A172 (cell line): Measurements from ENCODE around the gene MBOAT2. TPM values are rescaled to one million over a fixed set of nuclear protein-coding genes. Genes with fewer than 3 reads are reported as not detected.
"Not testable (repeated sequence)": the region's sequence is repeated elsewhere in the genome, so short reads cannot be mapped to it uniquely, and the experiment has no call there.

Experiments used
- DNase-seq: peaks from one replicate; pipeline ENCODE4 v3.0.0-alpha.2; 2015; ENCODE audit warnings: low spot score
- total RNA-seq: library from RNA; depleted of rRNA; stranded (reverse); fragments of >200 nt; shearing (Covaris generic); gene quantifications from 2 replicates; pipeline ENCODE4 v1.2.3, GENCODE V29; 2014

MBOAT2 gene
- total RNA-seq, 1 experiment from 2014 or later: 44.0 TPM

GRCh38 chr2:8896671-8897070 is 106.8 kb downstream of the MBOAT2 start:
- not testable (repeated sequence) for DNase-seq

GRCh38 chr2:8895087-8895912 is 108.2 kb downstream of the MBOAT2 start:
- not testable (repeated sequence) for DNase-seq

DNA sequence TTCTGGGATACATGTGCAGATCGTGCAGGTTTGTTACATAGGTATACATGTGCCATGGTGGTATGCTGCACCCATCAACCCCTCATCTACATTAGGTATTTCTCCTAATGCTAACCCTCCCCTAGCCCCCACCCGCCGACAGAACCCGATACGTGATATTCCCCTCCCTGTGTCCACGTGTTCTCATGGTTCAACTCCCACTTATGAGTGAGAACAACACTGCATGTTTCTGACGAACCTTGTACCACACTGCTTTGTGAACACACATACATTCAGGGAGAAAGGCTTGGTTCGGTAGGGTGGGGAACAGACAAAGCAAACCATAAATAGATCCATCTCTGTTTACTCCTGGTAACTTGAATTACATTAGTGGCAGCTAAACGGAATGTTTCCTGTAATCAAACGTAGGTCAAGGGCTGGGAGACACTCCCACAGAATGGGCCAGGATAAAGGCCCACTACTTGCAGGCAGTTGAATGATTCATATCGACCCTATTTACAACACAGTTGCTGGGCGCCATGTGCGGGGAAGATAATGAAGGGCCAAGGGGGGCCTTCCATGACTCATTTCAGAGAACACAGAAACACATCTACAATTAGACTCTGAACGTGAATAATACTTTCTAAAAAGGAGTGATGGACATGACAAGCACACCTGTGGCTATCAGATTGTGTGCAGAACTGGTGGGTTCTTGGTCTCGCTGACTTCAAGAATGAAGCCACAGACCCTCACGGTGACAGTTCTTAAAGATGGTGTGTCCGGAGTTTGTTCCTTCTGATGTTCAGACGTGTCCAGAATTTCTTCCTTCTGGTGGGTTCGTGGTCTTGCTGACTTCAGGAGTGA is 109.3 kb downstream of the MBOAT2 start:
- DNase-seq: no peak

- no peak for DNase-seq
These were observed 110.0 kb downstream of the MBOAT2 start for GRCh38 chr2:8893474-8893873.

- no peak for DNase-seq
These were observed 111.4 kb downstream of the MBOAT2 start for GRCh38 chr2:8892111-8892510.

GRCh38 chr2:8889978-8890377 is 113.5 kb downstream of the MBOAT2 start:
- no peak for DNase-seq

DNA sequence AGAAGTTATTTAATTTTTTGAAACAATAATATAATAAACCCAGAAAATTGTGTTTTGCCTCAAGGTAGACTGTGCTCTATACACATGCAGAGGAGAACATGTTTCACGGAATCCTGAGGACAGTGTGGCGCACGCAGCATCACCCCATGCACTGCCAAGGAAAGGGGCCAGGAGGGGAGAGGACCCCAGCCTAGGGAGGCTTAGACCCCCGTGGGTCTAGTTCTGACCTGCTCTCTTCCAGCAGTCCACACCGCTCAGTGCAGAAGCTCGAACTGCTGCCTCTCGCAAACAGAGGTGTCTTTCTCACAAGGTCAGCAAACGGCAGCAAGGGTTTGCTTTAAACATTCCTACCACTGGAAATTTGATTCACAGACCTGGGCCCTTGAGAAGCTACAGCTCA is 114.5 kb downstream of the MBOAT2 start:
- no peak for DNase-seq

- no peak for DNase-seq
These were observed 116.6 kb downstream of the MBOAT2 start for GRCh38 chr2:8886876-8887275.

- DNase-seq: no peak
These were observed 117.3 kb downstream of the MBOAT2 start for GRCh38 chr2:8886202-8886518.

DNA sequence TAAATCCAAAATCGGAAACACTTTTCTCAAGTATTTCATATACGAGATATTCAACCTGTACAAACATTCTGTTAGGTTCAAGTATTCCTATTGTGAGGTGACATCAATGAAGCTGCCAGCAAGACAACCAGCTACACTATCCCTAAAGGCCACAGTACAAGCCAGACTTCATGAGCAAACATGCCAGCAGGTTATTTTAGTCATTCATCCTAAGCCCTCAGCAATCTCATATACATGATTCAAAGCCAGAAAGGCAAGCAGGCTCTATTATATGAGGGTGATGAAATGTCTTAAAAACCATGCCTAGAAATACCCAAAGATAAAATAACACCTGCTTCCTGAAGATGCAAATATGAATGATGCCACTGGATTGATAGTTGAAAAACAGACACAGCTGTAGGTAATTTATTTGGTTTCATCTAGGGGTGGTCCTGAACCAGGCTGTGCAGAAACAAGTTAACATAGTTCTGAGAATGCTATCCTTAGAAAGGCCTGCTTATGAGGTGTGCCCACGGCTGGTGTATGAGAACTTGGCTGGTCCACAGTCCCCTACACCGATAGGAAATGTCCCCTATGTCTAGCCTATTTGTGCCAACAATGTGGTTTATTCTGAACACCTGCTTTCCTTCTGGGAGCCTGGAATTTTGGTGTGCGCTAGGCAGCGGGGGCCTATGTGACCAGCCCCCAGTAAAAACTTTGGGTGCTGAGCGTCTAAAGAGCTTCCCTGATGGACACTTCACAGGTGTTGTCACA is 117.9 kb downstream of the MBOAT2 start:
- no peak for DNase-seq

DNA sequence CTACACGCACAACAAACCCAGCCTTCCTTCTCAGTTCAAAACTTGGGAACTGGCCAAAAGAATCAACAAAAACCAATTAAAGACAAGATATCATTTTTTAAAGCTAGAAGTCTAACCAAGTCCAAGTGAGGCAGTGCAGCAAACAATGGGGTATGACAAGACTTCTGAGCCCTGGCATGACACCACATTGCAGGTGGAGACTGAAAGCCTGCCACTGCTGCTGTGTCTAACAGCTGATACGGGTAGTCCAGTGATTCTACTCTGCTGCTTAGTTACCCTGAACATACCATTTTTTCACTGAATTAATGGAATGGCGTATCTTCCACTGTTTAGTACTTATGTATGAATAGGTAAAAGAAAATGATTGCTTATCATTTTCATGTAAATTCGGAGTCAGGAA is 118.7 kb downstream of the MBOAT2 start:
- DNase-seq: no peak

DNA sequence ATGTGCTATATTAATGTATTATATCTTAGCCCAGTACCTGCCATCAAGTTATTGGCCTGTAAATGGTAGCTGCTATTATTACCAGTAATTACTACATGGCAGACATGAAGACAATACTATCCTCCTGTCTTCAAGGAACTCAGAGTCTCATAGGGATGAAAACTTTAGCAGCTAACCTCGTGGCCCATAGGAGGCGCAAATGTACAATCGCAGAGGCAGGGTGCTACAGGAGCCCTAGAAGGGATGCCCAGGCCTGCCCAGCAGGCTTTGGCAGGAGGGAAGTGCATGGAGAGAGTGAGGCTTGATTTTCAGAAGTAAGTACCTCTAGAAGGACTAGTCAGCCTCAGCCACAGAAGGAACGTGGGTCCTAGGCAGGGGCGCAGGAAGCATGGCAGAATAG is 121.4 kb downstream of the MBOAT2 start:
- DNase-seq: no peak

GRCh38 chr2:8877894-8878293 is 125.6 kb downstream of the MBOAT2 start:
- DNase-seq: no peak

DNA sequence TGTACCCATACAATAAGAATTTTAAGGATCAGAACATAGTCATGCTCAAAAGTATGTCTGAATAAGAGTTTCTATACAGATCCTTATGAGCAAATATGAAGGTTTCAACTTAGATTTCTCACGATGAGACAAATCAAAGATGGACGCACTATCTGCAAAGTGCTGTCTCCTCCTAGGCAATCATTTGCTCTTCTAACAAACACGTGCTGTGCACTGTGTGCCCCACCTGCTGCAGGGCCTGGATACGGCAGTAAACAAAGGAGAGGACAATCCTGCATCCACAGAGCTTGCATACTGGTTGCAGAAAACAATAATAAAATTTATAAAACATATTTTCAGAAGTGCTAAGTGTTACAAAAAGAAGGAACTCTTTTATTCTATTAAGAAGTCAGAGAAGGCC is 126.2 kb downstream of the MBOAT2 start:
- DNase-seq: no peak

- DNase-seq: no peak
These were observed 126.9 kb downstream of the MBOAT2 start for GRCh38 chr2:8876628-8877027.

GRCh38 chr2:8872821-8873432 is 130.6 kb downstream of the MBOAT2 start:
- DNase-seq: peak; percentile 52

DNA sequence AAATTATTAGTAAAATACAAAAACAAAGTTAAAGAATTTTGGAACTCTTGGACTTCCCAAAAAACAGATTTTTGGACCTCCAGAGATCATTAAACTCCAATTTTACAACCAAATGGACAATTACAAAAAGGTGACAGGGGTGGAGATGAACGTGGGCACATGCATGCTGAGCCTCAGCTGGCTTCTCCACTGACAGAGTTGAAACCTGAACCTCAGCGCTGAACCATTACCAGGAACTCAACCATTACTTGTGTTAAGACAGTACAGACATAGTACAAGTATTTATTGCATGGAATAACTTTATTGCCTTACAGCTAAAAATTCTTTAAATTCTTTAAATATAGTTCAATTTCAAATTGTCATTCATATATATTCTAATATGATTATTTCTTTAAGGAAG is 133.0 kb downstream of the MBOAT2 start:
- no peak for DNase-seq

DNA sequence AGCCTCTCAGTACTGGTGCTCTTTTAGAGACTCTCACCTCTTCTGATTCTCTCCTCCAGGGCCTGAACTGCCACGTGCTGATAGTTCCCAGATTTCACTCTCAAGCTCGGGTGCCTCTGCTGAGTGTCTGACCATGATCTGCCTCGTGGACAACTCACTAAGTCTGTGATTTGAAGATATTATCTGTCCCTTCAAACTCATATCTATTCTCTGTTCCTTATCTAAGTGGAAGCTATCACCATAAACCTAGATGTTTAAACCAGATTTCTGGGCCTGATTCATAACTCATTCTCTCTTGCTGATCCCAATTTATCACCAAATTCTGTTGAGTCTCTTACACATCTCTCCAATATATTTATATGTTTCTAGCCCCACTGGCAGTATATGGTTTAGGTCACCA is 136.1 kb downstream of the MBOAT2 start:
- no peak for DNase-seq

GRCh38 chr2:8863331-8863953 is 140.0 kb downstream of the MBOAT2 start:
- no peak for DNase-seq

DNA sequence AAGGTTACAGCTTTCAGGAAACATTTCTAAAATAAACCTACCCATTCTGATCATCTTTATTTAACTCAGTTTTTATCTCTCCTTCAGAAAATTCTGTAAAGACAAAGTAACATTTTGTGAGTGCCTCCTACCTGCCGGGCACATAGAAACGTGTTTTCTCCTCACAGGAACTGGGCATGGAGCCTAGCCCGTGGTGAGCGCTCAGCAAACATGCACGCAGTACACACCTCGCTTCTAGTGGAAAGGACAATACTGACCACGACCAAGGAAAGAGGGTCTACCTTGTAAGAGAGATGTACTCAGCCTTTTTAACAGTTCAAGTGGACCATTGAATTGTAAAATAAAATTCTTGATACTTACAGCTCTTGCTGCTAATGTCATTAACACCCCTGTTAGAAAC is 141.3 kb downstream of the MBOAT2 start:
- DNase-seq: no peak

GRCh38 chr2:8861797-8862196 is 141.7 kb downstream of the MBOAT2 start:
- no peak for DNase-seq

GRCh38 chr2:8860239-8860638 is 143.2 kb downstream of the MBOAT2 start:
- peak; percentile 31 for DNase-seq
